Rectal smooth muscle tissue (tissue), 1 donor: ENCODE measurements around the gene UBE2G1.

Source experiments
- H3K27ac ChIP-seq: one replicate; pipeline ENCODE4 v1.7.0; 2013; ENCODE audit warnings: low read depth, low read length, inconsistent platforms
- H3K27me3 ChIP-seq: one replicate; pipeline ENCODE4 v1.7.0; 2013; ENCODE audit warnings: low read length; ENCODE audit not compliant: control insufficient read depth, insufficient read depth
- H3K36me3 ChIP-seq: one replicate; pipeline ENCODE4 v1.7.0; 2013; ENCODE audit warnings: low read length; ENCODE audit not compliant: control insufficient read depth, insufficient read depth
- H3K4me1 ChIP-seq: one replicate; pipeline ENCODE4 v1.7.0; 2013; ENCODE audit warnings: low read length; ENCODE audit not compliant: control insufficient read depth, insufficient read depth
- H3K4me3 ChIP-seq: one replicate; pipeline ENCODE4 v1.7.0; 2013; ENCODE audit warnings: low read length
- H3K9ac ChIP-seq: one replicate; pipeline ENCODE4 v1.7.0; 2013; ENCODE audit warnings: low read length

The UBE2G1 gene

GRCh38 chr17:4248504-4249277 lies 117.8 kb downstream of the UBE2G1 start:
- H3K4me1 ChIP-seq = peaks cover 15% of the 10 kb centered on the region
- no peak overlapping the region for H3K27ac ChIP-seq
- H3K36me3 ChIP-seq = no peaks in the 10 kb centered on the region
- H3K27me3 ChIP-seq = no peaks in the 10 kb centered on the region
- no peak overlapping the region for H3K9ac ChIP-seq
- no peak overlapping the region for H3K4me3 ChIP-seq

DNA sequence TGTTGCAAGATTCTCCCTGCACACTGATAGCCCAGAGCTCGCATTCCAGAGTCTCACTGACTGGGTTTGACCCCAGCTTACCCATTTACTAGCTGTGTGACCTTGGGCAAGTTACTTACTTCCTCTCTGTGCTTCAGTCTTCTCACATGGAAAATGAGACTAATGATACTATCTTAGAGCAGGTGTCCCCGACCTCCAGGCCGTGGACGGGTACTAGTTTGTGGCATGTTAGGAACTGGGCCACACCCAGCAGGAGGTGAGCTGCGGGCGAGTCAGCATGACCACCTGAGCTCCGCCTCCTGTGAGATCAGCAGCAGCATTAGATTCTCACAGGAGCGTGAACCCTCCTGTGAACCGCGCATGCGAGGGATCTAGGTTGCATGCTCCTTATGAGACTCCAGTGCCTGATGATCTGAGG lies 118.5 kb downstream of the UBE2G1 start:
- H3K4me3 ChIP-seq = no peak overlapping the region

DNA sequence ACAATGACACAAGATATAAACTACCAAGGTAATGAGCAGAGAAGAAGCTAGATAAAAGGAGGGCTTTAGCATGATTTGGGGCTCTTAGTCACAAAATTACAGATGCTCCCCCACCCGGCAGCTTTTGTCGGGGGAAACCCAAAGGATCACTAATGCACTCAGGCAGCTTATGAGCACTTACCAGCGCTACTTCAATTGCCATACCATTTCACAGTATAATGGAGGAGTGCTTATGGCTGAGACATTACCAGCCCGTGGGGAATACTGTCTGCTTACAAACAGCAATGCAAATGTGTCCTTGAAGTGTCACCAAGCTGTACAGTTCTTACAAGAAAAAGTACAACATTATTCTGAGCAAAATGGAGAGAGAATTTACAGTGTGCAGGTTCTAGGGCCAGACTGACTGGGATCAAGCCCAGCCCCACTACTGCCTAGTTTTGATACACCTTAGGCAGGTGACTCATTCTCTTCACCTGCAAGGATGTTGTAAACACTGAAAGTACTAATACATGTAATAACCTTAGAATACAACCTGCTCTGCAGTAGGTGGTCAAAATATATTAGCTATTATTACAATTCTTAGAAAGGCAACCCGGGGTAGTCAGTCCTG lies 119.0 kb downstream of the UBE2G1 start:
- H3K4me1 ChIP-seq = peaks cover 15% of the 10 kb centered on the region
- H3K4me3 ChIP-seq = no peak overlapping the region
- H3K27ac ChIP-seq = no peak overlapping the region

More for the DNA sequence above, 118.5 kb downstream of the UBE2G1 start:
- H3K4me1 ChIP-seq = peaks cover 15% of the 10 kb centered on the region
- no peak overlapping the region for H3K9ac ChIP-seq
- no peaks in the 10 kb centered on the region for H3K36me3 ChIP-seq
- H3K27me3 ChIP-seq = no peaks in the 10 kb centered on the region
- no peak overlapping the region for H3K27ac ChIP-seq

DNA sequence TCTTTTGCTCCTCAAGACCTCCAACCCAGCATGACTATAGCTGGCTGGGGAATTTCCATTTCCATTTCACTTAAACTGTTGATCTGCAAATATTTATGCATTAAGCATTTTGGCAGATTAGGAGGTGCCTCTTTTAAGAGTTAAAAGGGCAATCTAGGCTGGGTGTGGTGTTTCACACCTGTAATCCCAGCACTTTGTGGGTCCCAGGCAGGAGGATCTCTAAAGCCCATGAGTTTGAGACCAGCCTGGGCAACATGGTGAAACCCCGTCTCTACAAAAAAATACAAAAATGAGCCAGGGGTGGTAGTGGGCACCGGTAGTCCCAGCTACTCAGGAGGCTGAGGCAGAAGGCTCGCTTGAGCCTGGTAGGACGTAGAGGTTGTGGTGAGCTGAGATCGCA lies 119.8 kb downstream of the UBE2G1 start:
- H3K4me1 ChIP-seq = peaks cover 15% of the 10 kb centered on the region
- H3K4me3 ChIP-seq = no peak overlapping the region
- H3K27me3 ChIP-seq = no peaks in the 10 kb centered on the region
- H3K27ac ChIP-seq = no peak overlapping the region
- no peak overlapping the region for H3K9ac ChIP-seq
- peaks cover under 1% of the 10 kb centered on the region for H3K36me3 ChIP-seq

More for the DNA sequence above, 119.0 kb downstream of the UBE2G1 start:
- no peak overlapping the region for H3K9ac ChIP-seq
- no peaks in the 10 kb centered on the region for H3K27me3 ChIP-seq
- no peaks in the 10 kb centered on the region for H3K36me3 ChIP-seq

GRCh38 chr17:4241535-4241934 lies 124.9 kb downstream of the UBE2G1 start:
- no peaks in the 10 kb centered on the region for H3K27me3 ChIP-seq
- H3K27ac ChIP-seq = no peak overlapping the region
- peaks cover 4% of the 10 kb centered on the region for H3K4me1 ChIP-seq
- no peak overlapping the region for H3K9ac ChIP-seq
- peaks cover 10% of the 10 kb centered on the region for H3K36me3 ChIP-seq
- H3K4me3 ChIP-seq = no peak overlapping the region

DNA sequence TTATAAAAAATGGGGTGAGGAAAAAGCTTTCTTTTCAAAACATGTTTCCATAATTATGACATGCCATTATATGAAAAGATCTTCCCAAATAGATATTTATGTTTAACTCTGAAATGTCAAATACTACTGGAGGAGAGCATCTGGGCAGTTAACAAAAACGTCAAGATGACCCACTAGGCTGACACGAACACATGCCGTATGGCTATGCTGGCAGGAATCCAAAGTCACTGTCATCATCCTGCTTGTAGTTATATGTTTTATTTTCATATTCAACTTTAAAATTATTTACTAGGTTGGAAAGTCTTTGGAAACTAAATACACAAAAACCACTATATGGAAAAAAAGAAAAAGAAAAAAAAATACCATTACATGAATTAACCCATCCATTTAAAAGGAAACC lies 130.0 kb downstream of the UBE2G1 start:
- no peaks in the 10 kb centered on the region for H3K27me3 ChIP-seq
- H3K27ac ChIP-seq = peak overlapping the region; percentile 98
- H3K4me3 ChIP-seq = no peak overlapping the region
- H3K36me3 ChIP-seq = peaks cover 11% of the 10 kb centered on the region
- peaks cover 36% of the 10 kb centered on the region for H3K4me1 ChIP-seq
- no peak overlapping the region for H3K9ac ChIP-seq

DNA sequence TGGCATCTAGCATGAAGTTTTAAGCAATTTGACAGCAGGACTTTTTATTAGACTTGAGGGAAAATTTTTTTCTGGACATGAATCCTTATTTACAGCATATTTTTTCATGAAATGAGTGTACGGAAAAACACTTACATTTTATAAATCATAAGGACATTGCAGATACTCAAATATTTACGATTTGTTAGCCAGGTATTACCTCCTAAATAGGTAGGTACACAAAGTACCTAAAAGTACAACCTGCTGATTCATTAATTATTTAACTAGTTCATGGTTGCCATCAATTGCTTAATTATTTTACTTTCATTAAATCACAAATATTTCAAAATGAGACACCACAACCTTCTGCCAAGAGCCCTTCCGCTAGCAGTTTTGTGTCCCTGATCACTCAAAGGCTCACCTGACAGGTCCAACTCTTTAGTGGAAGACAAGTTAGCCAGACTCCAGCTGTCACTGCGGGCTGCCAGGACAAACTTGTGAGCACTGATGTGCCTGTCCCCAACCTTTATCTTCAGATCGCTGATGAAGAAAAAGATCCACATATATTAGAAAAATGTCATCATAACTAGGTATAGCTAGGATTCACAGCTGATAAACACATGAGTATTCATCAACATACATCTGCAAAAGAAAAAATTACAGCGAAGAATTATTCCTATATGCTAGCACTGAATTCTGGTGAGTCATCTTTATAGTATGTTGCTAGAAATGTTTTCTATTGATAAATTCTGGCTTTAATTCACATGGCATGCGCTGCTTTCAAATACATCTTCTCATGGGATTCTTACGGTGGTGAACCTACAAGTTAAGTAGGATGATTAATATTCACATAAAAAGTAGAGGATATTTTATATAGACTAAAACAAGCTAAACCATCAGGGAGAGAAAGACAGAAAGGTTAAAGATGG lies 130.8 kb downstream of the UBE2G1 start:
- H3K27me3 ChIP-seq = no peaks in the 10 kb centered on the region
- H3K9ac ChIP-seq = no peak overlapping the region
- peak overlapping the region; percentile 98 for H3K27ac ChIP-seq
- H3K36me3 ChIP-seq = peaks cover 7% of the 10 kb centered on the region
- peaks cover 45% of the 10 kb centered on the region for H3K4me1 ChIP-seq
- no peak overlapping the region for H3K4me3 ChIP-seq

GRCh38 chr17:4234401-4234800 lies 132.1 kb downstream of the UBE2G1 start:
- Histone ChIP-seq H3K36me3 (peaks cover 4% of the 10 kb centered on the region), H3K27ac (peak overlapping the region; percentile 98), H3K27me3 (no peaks in the 10 kb centered on the region), H3K9ac (no peak overlapping the region), H3K4me3 (no peak overlapping the region), H3K4me1 (peaks cover 53% of the 10 kb centered on the region)

GRCh38 chr17:4233668-4234258 lies 132.7 kb downstream of the UBE2G1 start:
- no peak overlapping the region for H3K4me3 ChIP-seq
- H3K27me3 ChIP-seq = no peaks in the 10 kb centered on the region
- peaks cover 4% of the 10 kb centered on the region for H3K36me3 ChIP-seq
- peak overlapping the region; percentile 98 for H3K27ac ChIP-seq
- no peak overlapping the region for H3K9ac ChIP-seq
- H3K4me1 ChIP-seq = peaks cover 58% of the 10 kb centered on the region

GRCh38 chr17:4232168-4232813 lies 134.2 kb downstream of the UBE2G1 start:
- Histone ChIP-seq H3K36me3 (peaks cover 4% of the 10 kb centered on the region), H3K4me3 (no peak overlapping the region), H3K27me3 (no peaks in the 10 kb centered on the region), H3K27ac (peak overlapping the region; percentile 98), H3K4me1 (peaks cover 70% of the 10 kb centered on the region), H3K9ac (no peak overlapping the region)

- Histone ChIP-seq H3K27ac (peak overlapping the region; percentile 98), H3K4me1 (peaks cover 61% of the 10 kb centered on the region), H3K36me3 (peaks cover 4% of the 10 kb centered on the region), H3K4me3 (peak overlapping the region; percentile 32), H3K27me3 (no peaks in the 10 kb centered on the region), H3K9ac (no peak overlapping the region)
Observed at GRCh38 chr17:4229627-4230541, 136.6 kb downstream of the UBE2G1 start.
